Psoas muscle (tissue), 8 donors: ENCODE data around the gene LLCFC1. TPM values are rescaled to one million over a fixed set of nuclear protein-coding genes. Genes with fewer than 3 reads are reported as not detected.

ENCODE experiments used
- ATAC-seq, 4 donors: fragments of 200-7000 bp; cut with Tn5 transposase; one replicate each; pipeline ENCODE4 v1.9.1; 2020; ENCODE audit warnings: moderate library complexity in 3 of 4, mild to moderate bottlenecking in 2 of 4
- DNase-seq, 2 donors: peaks; one replicate each; pipeline ENCODE4 v3.0.0-alpha.2; 2020
- H3K27ac ChIP-seq: fragments of 200-600 bp; one replicate; pipeline ENCODE4 v1.8.0; 2022
- H3K27me3 ChIP-seq, 3 donors: fragments of 200-600 bp in 1 of 3; one replicate each; pipeline versions ENCODE4 v1.6.1 to v1.8.0; 2013 to 2022; ENCODE audit warnings: low read length in 2 of 3, mild to moderate bottlenecking in 2 of 3, moderate library complexity in 1 of 3; ENCODE audit not compliant: insufficient read depth in 3 of 3
- H3K36me3 ChIP-seq, 2 donors: fragments of 200-600 bp in 1 of 2; one replicate each; pipeline versions ENCODE4 v1.6.1 to v1.8.0; 2013 to 2022; ENCODE audit warnings: low read depth in 1 of 2, mild to moderate bottlenecking in 1 of 2, moderate library complexity in 1 of 2; ENCODE audit not compliant: insufficient read depth in 1 of 2
- H3K4me1 ChIP-seq: fragments of 200-600 bp; one replicate; pipeline ENCODE4 v1.8.0; 2022
- H3K4me3 ChIP-seq: fragments of 200-600 bp; one replicate; pipeline ENCODE4 v1.8.0; 2022; ENCODE audit warnings: mild to moderate bottlenecking
- H3K9me3 ChIP-seq: fragments of 200-600 bp; one replicate; pipeline ENCODE4 v1.8.0; 2022
- WGBS, 3 donors: extraction: QIAGEN DNeasy Blood & Tissue Kit; methylation state at CpG; one replicate each; pipeline versions ENCODE4 v1.1.6 to v1.1.7; 2013; 5-methylcytosine and 5-hydroxymethylcytosine counted together
- intact Hi-C, 2 donors: fragments of 100-400 bp; cut with DNase I; formaldehyde crosslinking; loops; one replicate each; pipeline versions ENCODE4 v1.11.0 to v1.14.2; 2022
- polyA plus RNA-seq, 3 donors: library from polyadenylated mRNA; stranded (reverse); fragments of 200-250 nt; gene quantifications; one replicate each; pipeline ENCODE4 v1.2.3, GENCODE V29; 2013
- total RNA-seq, 4 donors: library from RNA; stranded (reverse); fragmentation: NEBNext Ultra II Directional in 2 of 4; extraction: Animal tissue kit (Norgen Biotek cat#: 25700) in 2 of 4; gene quantifications; one replicate each; pipeline versions ENCODE4 v1.2.1 to v1.2.4, GENCODE V29; 2021 to 2023
- TF ChIP-seq, protein P1 (sequence below): fragments of 200-600 bp; IDR thresholded peaks from one replicate; pipeline ENCODE4 v1.8.0; 2022; ENCODE audit warnings: antibody characterized with exemption
- donor health status: healthy with polysubstance abuse.
- donor health status: DM: no; HTN: no; CAD: no; lungs with moderate emphysema.
- donor health status: Bipolar disorder and iron deficiency.
- donor health status: healthy.
- donor health status: DM: yes; HTN: yes; CAD: no.
- donor health status: DM: no; HTN: no; CAD: no.
- donor health status: DM: no; HTN: no; CAD: no.
- donor health status: DM: yes; HTN: yes; CAD: no.

Gene LLCFC1
- total and polyA plus RNA-seq, 7 donors, result not detected

DNA sequence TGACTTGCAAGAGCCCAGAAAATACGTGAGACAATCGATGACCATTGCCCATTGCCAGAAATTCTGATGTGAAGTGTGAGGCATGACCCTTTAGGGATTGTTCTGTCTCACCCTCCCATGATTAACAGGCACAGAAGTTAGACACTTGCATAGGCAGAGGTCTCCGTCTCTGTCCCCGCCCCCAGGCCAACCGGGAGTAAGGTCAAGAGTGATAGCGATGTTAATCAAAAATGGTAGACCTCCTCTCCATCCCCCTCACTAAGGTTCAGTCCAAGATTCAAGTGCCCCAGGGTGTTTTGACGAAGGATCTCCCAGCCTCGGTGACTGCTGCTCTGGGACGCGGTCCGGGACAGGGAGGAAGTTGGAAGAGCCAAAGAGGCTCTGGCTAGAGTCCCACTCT, 31.0 kb upstream of the LLCFC1 start:
- ATAC-seq, result no peak
- intact Hi-C loops, result no loop called here
- 70 to 75% (median 70%) methylated on average over 11 of the region's 11 CpGs for WGBS, 3 donors

DNA sequence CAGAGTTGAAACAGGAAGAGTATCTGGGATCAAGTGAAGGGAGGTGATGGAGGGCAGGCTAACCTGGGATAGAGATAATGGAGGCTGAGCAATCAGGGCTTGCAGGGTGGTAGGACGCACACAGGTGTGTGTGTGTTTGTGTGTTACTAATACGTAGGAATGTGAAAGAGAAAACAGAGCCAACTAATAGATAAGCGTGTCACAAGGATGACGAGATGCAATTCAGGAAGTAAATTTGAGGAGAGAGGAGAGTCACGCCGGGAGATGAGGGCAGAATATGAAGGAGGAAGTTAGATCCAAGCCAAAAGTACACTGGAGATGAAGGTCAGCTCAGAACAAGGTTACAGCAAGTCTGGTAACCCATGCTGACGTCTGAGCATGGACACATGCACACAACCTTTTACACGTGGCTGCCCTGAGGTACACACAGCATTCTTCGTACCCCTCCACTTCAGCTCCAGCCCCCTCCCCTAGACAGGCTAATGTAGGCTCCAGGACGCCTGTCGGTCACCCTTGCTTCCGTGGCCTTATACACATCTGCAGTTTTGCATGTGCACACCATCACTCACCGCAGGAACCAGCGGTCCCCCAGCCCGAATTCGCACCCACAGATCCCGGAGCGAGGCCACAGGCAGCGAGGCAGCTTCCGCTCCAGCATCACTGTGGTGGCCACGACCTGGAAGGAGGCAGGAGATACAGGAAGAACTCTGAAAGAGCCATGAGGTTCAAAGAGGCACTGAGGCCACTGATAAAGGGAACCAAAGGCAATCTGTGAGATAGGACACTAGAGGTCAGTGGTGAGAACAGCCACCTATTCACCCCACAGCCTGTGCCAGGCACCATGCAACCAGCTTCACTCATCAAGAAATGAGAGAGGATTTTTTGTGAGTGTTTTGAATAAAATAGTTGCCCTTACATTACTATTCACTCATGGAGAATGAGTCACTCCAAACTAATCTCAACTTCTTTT, 30.1 kb upstream of the LLCFC1 start:
- TF ChIP-seq, protein P1, sequence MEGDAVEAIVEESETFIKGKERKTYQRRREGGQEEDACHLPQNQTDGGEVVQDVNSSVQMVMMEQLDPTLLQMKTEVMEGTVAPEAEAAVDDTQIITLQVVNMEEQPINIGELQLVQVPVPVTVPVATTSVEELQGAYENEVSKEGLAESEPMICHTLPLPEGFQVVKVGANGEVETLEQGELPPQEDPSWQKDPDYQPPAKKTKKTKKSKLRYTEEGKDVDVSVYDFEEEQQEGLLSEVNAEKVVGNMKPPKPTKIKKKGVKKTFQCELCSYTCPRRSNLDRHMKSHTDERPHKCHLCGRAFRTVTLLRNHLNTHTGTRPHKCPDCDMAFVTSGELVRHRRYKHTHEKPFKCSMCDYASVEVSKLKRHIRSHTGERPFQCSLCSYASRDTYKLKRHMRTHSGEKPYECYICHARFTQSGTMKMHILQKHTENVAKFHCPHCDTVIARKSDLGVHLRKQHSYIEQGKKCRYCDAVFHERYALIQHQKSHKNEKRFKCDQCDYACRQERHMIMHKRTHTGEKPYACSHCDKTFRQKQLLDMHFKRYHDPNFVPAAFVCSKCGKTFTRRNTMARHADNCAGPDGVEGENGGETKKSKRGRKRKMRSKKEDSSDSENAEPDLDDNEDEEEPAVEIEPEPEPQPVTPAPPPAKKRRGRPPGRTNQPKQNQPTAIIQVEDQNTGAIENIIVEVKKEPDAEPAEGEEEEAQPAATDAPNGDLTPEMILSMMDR, result no peak
- Histone ChIP-seq H3K4me1 (no peaks in the 10 kb centered on the region), H3K36me3 (no peaks in the 10 kb centered on the region), H3K4me3 (no peak overlapping the region), H3K27me3 (peaks cover 0 to 3% (median 0%) of the 10 kb centered on the region in 3 donors), H3K27ac (no peak overlapping the region), H3K9me3 (no peaks in the 10 kb centered on the region)
- 66 to 72% (median 70%) methylated on average over 21 of the region's 21 CpGs for WGBS, 3 donors
- ATAC-seq (no peak), DNase-seq (no peak)
- intact Hi-C loops, result no loop called here

More for the DNA sequence above, 31.0 kb upstream of the LLCFC1 start:
- no peaks in the 10 kb centered on the region for H3K9me3 ChIP-seq
- peaks cover 0 to 3% (median 0%) of the 10 kb centered on the region in 3 donors for H3K27me3 ChIP-seq
- H3K27ac ChIP-seq, result no peak overlapping the region
- no peaks in the 10 kb centered on the region for H3K4me1 ChIP-seq
- H3K36me3 ChIP-seq, result no peaks in the 10 kb centered on the region
- DNase-seq, result no peak
- H3K4me3 ChIP-seq, result no peak overlapping the region
- TF ChIP-seq, protein P1, result no peak

DNA sequence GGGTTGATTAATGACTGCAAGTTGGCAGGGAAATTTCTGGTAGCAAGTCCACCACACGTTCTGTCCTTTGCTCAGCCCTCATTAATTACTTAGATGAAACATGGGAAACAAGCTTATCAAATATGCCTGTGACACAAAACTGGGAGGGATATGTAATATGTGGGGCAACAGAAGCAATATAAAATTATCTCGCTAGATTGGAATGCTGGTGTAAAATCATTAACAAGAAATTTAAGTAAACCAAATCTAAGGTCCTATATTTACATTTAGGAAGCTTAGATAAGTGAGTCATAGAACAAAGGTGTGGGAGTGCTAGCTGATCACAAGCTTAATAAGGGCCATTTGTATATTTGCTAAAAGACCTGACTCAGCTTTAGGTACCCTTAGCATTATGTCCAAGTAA, 29.3 kb upstream of the LLCFC1 start:
- TF ChIP-seq, protein P1, result no peak
- Histone ChIP-seq H3K27ac (no peak overlapping the region), H3K36me3 (no peaks in the 10 kb centered on the region), H3K4me1 (no peaks in the 10 kb centered on the region), H3K9me3 (no peaks in the 10 kb centered on the region), H3K4me3 (no peak overlapping the region), H3K27me3 (peaks cover 0 to 3% (median 0%) of the 10 kb centered on the region in 3 donors)
- WGBS, 3 donors, result 59 to 60% (median 59%) methylated on average over 2 of the region's 2 CpGs
- intact Hi-C loops, result no loop called here
- DNase-seq, result no peak
- ATAC-seq, result no peak

DNA sequence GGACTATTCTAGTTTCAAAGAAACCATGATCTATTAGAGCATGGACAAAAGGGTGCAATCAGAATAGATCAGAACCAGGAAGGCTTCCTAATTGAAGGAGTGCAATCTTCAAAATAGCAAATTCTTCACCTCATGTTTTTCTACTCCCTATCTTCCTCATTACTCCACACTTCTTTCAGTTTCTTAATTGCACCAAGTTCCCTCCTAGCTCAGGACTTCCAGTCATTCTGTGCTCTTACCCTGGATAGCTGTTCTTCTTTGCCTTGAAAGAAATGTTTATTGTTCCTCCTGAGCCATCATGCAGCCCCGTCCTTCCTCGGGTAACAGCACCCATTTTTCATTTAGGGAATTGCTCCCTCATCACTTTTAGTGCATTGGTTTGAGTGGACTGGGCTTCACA, 28.8 kb upstream of the LLCFC1 start:
- ATAC-seq (no peak), DNase-seq (no peak)
- TF ChIP-seq, protein P1, result no peak
- Histone ChIP-seq H3K27me3 (peaks cover 0 to 3% (median 0%) of the 10 kb centered on the region in 3 donors), H3K27ac (no peak overlapping the region), H3K9me3 (no peaks in the 10 kb centered on the region), H3K4me3 (no peak overlapping the region), H3K36me3 (no peaks in the 10 kb centered on the region), H3K4me1 (no peaks in the 10 kb centered on the region)
- WGBS, 3 donors, result 63 to 78% (median 68%) methylated on average over 2 of the region's 2 CpGs
- intact Hi-C loops, result no loop called here
